PC-9 (cell line): ENCODE results near the gene KCNH2. TPM values are rescaled to one million over a fixed set of nuclear protein-coding genes. Genes with fewer than 3 reads are reported as not detected.

Source experiments
- BruUV-seq: library from RNA; stranded (reverse); fragments of 400-500 nt; replicated peaks from 2 replicates; lab custom pipeline; 2021; lab: Mats Ljungman, UMichigan
- CTCF ChIA-PET: fragments of 300-600 bp; sonication (Branson Sonifier 250); formaldehyde crosslinking; loops from one replicate; lab custom pipeline; 2022; ENCODE audit warnings: antibody characterized with exemption; lab: Charles Lee
- POLR2A ChIA-PET: fragments of 300-600 bp; sonication (Branson Sonifier 250); formaldehyde crosslinking; loops from one replicate; lab custom pipeline; 2022; ENCODE audit warnings: antibody characterized with exemption; ENCODE audit not compliant: unreplicated experiment; lab: Charles Lee
- DNase-seq, 2 experiments: peaks; one replicate each; pipeline versions ENCODE4 v3.0.0 to v3.0.0-alpha.2; 2015 to 2022; ENCODE audit warnings: mixed read lengths in 1 of 2
- H2AFZ ChIP-seq: fragments of 200-600 bp; sonication (generic); 2 replicates; pipeline ENCODE4 v1.8.1; 2017; ENCODE audit warnings: antibody characterized with exemption
- H3F3A ChIP-seq: fragments of 200-600 bp; sonication (generic); 2 replicates; pipeline ENCODE4 v1.8.1; 2017; ENCODE audit warnings: antibody characterized with exemption, mild to moderate bottlenecking, low read depth; ENCODE audit not compliant: insufficient read depth
- H3K27ac ChIP-seq: fragments of 200-600 bp; sonication (generic); 2 replicates; pipeline ENCODE4 v1.6.1; 2016; ENCODE audit warnings: mixed run types
- H3K27me3 ChIP-seq: fragments of 200-600 bp; sonication (generic); 2 replicates; pipeline ENCODE4 v1.6.1; 2016; ENCODE audit warnings: low read depth, mixed run types; ENCODE audit not compliant: insufficient read depth
- H3K36me3 ChIP-seq: fragments of 200-600 bp; sonication (generic); 2 replicates; pipeline ENCODE4 v1.6.1; 2016; ENCODE audit warnings: low read depth, mixed run types
- H3K4me1 ChIP-seq: fragments of 200-600 bp; sonication (generic); replicated peaks from 2 replicates; pipeline ENCODE4 v1.6.1; 2016; ENCODE audit warnings: mixed run types; ENCODE audit not compliant: insufficient read depth
- H3K4me2 ChIP-seq: fragments of 200-600 bp; sonication (generic); 2 replicates; pipeline ENCODE4 v1.6.1; 2017; ENCODE audit warnings: mixed run types
- H3K4me3 ChIP-seq: fragments of 200-600 bp; sonication (generic); 2 replicates; pipeline ENCODE4 v1.6.1; 2016; ENCODE audit warnings: mixed run types
- H3K79me2 ChIP-seq: fragments of 200-600 bp; sonication (generic); 2 replicates; pipeline ENCODE4 v1.6.1; 2017; ENCODE audit warnings: low read depth, mixed run types
- H3K9me2 ChIP-seq: fragments of 200-600 bp; sonication (generic); 2 replicates; pipeline ENCODE4 v1.8.1; 2017; ENCODE audit warnings: mild to moderate bottlenecking; ENCODE audit not compliant: insufficient read depth
- H3K9me3 ChIP-seq: fragments of 200-600 bp; sonication (generic); 2 replicates; pipeline ENCODE4 v1.8.1; 2016; ENCODE audit warnings: low read depth; ENCODE audit not compliant: insufficient read depth
- H4K20me1 ChIP-seq: fragments of 200-600 bp; sonication (generic); 2 replicates; pipeline ENCODE4 v1.8.1; 2017; ENCODE audit not compliant: insufficient read depth
- CTCF ChIP-seq: fragments of 200-600 bp; sonication (generic); conservative IDR thresholded peaks from 2 replicates; pipeline ENCODE4 v1.6.1; 2017; ENCODE audit warnings: mixed run types, antibody characterized with exemption, mild to moderate bottlenecking, moderate library complexity
- EZH2 ChIP-seq: fragments of 200-600 bp; sonication (generic); IDR thresholded peaks from 2 replicates; pipeline ENCODE4 v1.8.0; 2017; ENCODE audit warnings: antibody characterized with exemption, low read depth
- intact Hi-C: fragments of 100-400 bp; cut with micrococcal nuclease; formaldehyde crosslinking; loops from one replicate; pipeline ENCODE4 v1.10.0; 2022; ENCODE audit not compliant: unreplicated experiment
- total RNA-seq: library from RNA; stranded (reverse); gene quantifications from 2 replicates; pipeline ENCODE4 v1.2.3, GENCODE V29; 2021

The KCNH2 gene
- total RNA-seq, 1 experiment from 2014 or later: 1.5 TPM

DNA sequence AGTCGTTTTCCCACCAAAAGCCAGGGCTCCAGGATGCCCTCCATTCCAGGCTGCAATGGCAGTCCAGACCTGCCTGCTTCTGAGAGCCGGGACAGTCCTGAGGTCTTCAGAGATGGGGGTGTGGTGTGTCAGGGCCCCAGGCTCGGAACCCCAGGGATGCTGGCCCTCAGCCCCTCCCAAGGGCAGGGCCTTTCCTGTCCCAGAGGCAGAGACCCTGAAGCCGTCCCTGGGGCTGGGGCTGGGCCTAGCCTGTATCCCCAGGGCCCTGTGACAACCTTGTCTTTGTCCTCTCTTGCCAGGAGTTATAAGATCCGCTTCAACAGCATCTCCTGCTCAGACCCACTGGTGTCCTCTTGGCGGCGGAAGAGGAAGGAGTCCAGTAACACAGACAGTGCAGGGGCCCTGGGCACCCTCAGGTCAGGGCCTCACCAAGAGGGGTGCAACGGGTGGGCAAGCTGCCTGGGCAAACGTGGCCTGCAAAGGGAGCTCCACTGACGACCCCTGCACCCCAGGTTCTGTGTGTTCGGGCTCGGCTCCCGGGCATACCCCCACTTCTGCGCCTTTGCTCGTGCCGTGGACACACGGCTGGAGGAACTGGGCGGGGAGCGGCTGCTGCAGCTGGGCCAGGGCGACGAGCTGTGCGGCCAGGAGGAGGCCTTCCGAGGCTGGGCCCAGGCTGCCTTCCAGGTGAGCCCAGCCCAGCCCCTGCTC is 28.6 kb upstream of the KCNH2 start:
- CTCF ChIA-PET: no interaction called here

GRCh38 chr7:151005566-151005965 is 27.4 kb upstream of the KCNH2 start:
- Histone ChIP-seq H3K4me1 (peaks cover 23% of the 10 kb centered on the region), H2AFZ (no peak overlapping the region), H3K79me2 (no peaks in the 10 kb centered on the region), H3K9me3 (no peaks in the 10 kb centered on the region), H3K27me3 (no peaks in the 10 kb centered on the region), H3K4me3 (no peak overlapping the region), H3F3A (peaks cover 20% of the 10 kb centered on the region), H4K20me1 (no peaks in the 10 kb centered on the region), H3K27ac (no peak overlapping the region), H3K36me3 (no peaks in the 10 kb centered on the region), H3K9me2 (no peaks in the 10 kb centered on the region), H3K4me2 (no peak overlapping the region)
- CTCF ChIA-PET: interaction anchor here (0.5 kb wide), 1 partner anchor 17 kb away, joined by 4 read pairs; no protein-coding TSS in a partner anchor
- POLR2A ChIA-PET: interaction anchor here (0.6 kb wide), 1 partner anchor 66 kb away, joined by 4 read pairs; no protein-coding TSS in a partner anchor
- TF ChIP-seq CTCF: no peak
- no peak for TF ChIP-seq EZH2
- BruUV-seq: no TSS peak
- DNase-seq: peak in 1 of 2 experiments; percentile 32
- intact Hi-C loops: no loop called here

More for the DNA sequence above, 28.6 kb upstream of the KCNH2 start:
- H3K36me3 ChIP-seq: no peaks in the 10 kb centered on the region
- no peak overlapping the region for H3K4me3 ChIP-seq
- peaks cover 20% of the 10 kb centered on the region for H3F3A ChIP-seq
- intact Hi-C loops: no loop called here
- POLR2A ChIA-PET: no interaction called here
- H3K4me1 ChIP-seq: peaks cover 32% of the 10 kb centered on the region
- H3K27ac ChIP-seq: no peak overlapping the region
- H2AFZ ChIP-seq: no peak overlapping the region
- no peaks in the 10 kb centered on the region for H3K79me2 ChIP-seq
- no TSS peak for BruUV-seq
- no peak overlapping the region for H3K4me2 ChIP-seq
- peak in 1 of 2 experiments; percentile 11 for DNase-seq
- H3K9me2 ChIP-seq: no peaks in the 10 kb centered on the region
- H3K27me3 ChIP-seq: no peaks in the 10 kb centered on the region
- H4K20me1 ChIP-seq: no peaks in the 10 kb centered on the region
- TF ChIP-seq EZH2 (no peak), CTCF (no peak)
- H3K9me3 ChIP-seq: no peaks in the 10 kb centered on the region

- H3K4me2 ChIP-seq: peak overlapping the region; percentile 45
- CTCF ChIA-PET: no interaction called here
These were observed 25.5 kb upstream of the KCNH2 start for GRCh38 chr7:151003572-151003971.

More at GRCh38 chr7:151003572-151003971, 25.5 kb upstream of the KCNH2 start:
- peak; percentile 63 to 80 for DNase-seq
- Histone ChIP-seq H2AFZ (no peak overlapping the region; the same call in 1 of the 2 replicates), H3K27me3 (peaks cover 5% of the 10 kb centered on the region; the same call in 1 of the 2 replicates), H4K20me1 (no peaks in the 10 kb centered on the region), H3F3A (peaks cover 20% of the 10 kb centered on the region), H3K27ac (no peak overlapping the region), H3K4me3 (no peak overlapping the region), H3K36me3 (no peaks in the 10 kb centered on the region), H3K4me1 (peaks cover 22% of the 10 kb centered on the region), H3K79me2 (no peaks in the 10 kb centered on the region), H3K9me3 (no peaks in the 10 kb centered on the region), H3K9me2 (no peaks in the 10 kb centered on the region)
- POLR2A ChIA-PET: no interaction called here
- intact Hi-C loops: no loop called here
- no peak for TF ChIP-seq CTCF
- no peak for TF ChIP-seq EZH2
- no TSS peak for BruUV-seq
